HFFc6 (cell line): ENCODE measurements around the gene RFX5. TPM values are rescaled to one million over a fixed set of nuclear protein-coding genes. Genes with fewer than 3 reads are reported as not detected.

Experiments
- DNase-seq: peaks from one replicate; pipeline ENCODE4 v3.0.0-alpha.2; 2018
- H3K27ac Mint-ChIP-seq: 2 replicates; pipeline ENCODE4 v1.8.0; 2020; ENCODE audit warnings: mild to moderate bottlenecking, mixed read lengths
- H3K27me3 Mint-ChIP-seq: 2 replicates; pipeline ENCODE4 v1.8.0; 2021; ENCODE audit warnings: mild to moderate bottlenecking, moderate library complexity, mixed read lengths; ENCODE audit not compliant: insufficient read depth
- H3K36me3 Mint-ChIP-seq: 2 replicates; pipeline ENCODE4 v1.8.0; 2021; ENCODE audit warnings: low read depth, mixed read lengths
- H3K4me1 Mint-ChIP-seq: 2 replicates; pipeline ENCODE4 v1.8.0; 2020; ENCODE audit warnings: low read depth, mixed read lengths
- H3K4me3 Mint-ChIP-seq: 2 replicates; pipeline ENCODE4 v1.8.0; 2020; ENCODE audit warnings: mild to moderate bottlenecking, moderate library complexity, mixed read lengths
- H3K9me3 Mint-ChIP-seq: 2 replicates; pipeline ENCODE4 v1.8.0; 2020; ENCODE audit warnings: mild to moderate bottlenecking, mixed read lengths
- total RNA-seq, 6 experiments: library from RNA; stranded (reverse); fragmentation: NEBNext Ultra II Directional; extraction: Animal tissue kit (Norgen Biotek cat#: 25700); gene quantifications; 2 replicates in 1 of 6; 3 replicates in 5 of 6; pipeline ENCODE4 v1.2.3, GENCODE V29; 2021
- TF ChIP-seq, protein P1 (sequence below): fragments of 200-600 bp; sonication (generic); IDR thresholded peaks from 2 replicates; pipeline ENCODE4 v1.5.0; 2021; ENCODE audit warnings: antibody characterized with exemption, mild to moderate bottlenecking

Gene RFX5
- total RNA-seq, 6 experiments from 2014 or later, result 32.1 to 39.0 (median 35.7) TPM

DNA sequence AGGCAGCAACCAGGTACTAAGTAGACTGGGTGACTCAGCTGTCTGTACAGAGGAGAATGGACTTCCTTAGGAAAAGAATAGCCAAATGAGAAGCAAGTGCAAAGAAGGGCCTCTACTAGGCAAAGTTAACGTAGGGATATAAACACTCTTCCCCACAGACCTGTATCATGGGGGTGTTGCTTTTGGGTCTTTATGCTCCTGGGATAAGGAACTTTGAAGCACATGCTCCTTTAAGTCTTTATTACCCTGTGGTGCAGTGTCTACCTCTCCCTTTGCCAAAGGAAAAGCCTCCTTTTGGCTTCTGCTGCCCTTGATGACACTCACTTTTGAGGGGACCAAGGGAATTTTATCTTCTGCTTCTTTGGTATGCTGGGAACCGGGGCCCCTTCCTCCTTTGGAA, 5.0 kb downstream of the RFX5 start:
- Mint-ChIP-seq H3K4me1 (peaks cover 21% of the 10 kb centered on the region), H3K27me3 (no peaks in the 10 kb centered on the region; the same call in 1 of the 2 replicates), H3K27ac (no peak overlapping the region), H3K36me3 (peaks cover 8% of the 10 kb centered on the region), H3K9me3 (no peaks in the 10 kb centered on the region), H3K4me3 (no peak overlapping the region)
- TF ChIP-seq, protein P1, sequence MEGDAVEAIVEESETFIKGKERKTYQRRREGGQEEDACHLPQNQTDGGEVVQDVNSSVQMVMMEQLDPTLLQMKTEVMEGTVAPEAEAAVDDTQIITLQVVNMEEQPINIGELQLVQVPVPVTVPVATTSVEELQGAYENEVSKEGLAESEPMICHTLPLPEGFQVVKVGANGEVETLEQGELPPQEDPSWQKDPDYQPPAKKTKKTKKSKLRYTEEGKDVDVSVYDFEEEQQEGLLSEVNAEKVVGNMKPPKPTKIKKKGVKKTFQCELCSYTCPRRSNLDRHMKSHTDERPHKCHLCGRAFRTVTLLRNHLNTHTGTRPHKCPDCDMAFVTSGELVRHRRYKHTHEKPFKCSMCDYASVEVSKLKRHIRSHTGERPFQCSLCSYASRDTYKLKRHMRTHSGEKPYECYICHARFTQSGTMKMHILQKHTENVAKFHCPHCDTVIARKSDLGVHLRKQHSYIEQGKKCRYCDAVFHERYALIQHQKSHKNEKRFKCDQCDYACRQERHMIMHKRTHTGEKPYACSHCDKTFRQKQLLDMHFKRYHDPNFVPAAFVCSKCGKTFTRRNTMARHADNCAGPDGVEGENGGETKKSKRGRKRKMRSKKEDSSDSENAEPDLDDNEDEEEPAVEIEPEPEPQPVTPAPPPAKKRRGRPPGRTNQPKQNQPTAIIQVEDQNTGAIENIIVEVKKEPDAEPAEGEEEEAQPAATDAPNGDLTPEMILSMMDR, result no peak
- no peak for DNase-seq

GRCh38 chr1:151340870-151341754, 5.9 kb downstream of the RFX5 start:
- no peaks in the 10 kb centered on the region; the same call in 1 of the 2 replicates for H3K27me3 Mint-ChIP-seq
- no peaks in the 10 kb centered on the region for H3K9me3 Mint-ChIP-seq
- peaks cover 14% of the 10 kb centered on the region for H3K4me1 Mint-ChIP-seq
- peak overlapping the region; percentile 66 for H3K27ac Mint-ChIP-seq
- DNase-seq, result peak; percentile 79
- H3K36me3 Mint-ChIP-seq, result peaks cover 8% of the 10 kb centered on the region
- no peak overlapping the region for H3K4me3 Mint-ChIP-seq
- TF ChIP-seq, protein P1, result peak; percentile 88

- Mint-ChIP-seq H3K27ac (no peak overlapping the region), H3K4me1 (peaks cover 8% of the 10 kb centered on the region), H3K27me3 (no peaks in the 10 kb centered on the region; the same call in 1 of the 2 replicates), H3K9me3 (no peaks in the 10 kb centered on the region), H3K36me3 (no peaks in the 10 kb centered on the region), H3K4me3 (no peak overlapping the region)
- TF ChIP-seq, protein P1, result no peak
- no peak for DNase-seq
Measured at GRCh38 chr1:151336556-151336955, 10.5 kb downstream of the RFX5 start.

DNA sequence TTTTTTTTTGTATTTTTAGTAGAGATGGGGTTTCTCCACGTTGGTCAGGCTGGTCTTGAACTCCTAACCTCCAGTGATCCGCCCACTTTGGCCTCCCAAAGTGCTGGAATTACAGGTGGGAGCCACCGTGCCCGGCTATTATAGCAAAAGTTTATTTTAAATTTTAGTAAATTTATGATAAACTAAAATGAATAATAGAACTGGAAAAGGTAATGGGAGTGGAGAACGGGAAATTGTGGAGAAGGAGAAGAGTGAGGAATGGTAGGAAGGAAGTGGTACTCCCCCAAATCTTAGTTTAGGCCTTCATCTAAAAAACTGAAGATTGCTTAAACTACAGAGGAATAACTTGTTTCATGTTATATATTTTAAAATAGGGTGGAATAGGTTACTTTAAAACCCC, 12.2 kb downstream of the RFX5 start:
- Mint-ChIP-seq H3K36me3 (no peaks in the 10 kb centered on the region), H3K4me1 (no peaks in the 10 kb centered on the region), H3K9me3 (no peaks in the 10 kb centered on the region), H3K27me3 (no peaks in the 10 kb centered on the region; the same call in 1 of the 2 replicates), H3K4me3 (no peak overlapping the region), H3K27ac (no peak overlapping the region)
- DNase-seq, result no peak
- TF ChIP-seq, protein P1, result no peak

- H3K9me3 Mint-ChIP-seq, result no peaks in the 10 kb centered on the region
- peak overlapping the region; percentile 96 for H3K4me3 Mint-ChIP-seq
- H3K27ac Mint-ChIP-seq, result peak overlapping the region; percentile 97
- TF ChIP-seq, protein P1, result no peak
- DNase-seq, result no peak
- no peaks in the 10 kb centered on the region; the same call in 1 of the 2 replicates for H3K27me3 Mint-ChIP-seq
- peaks cover 31% of the 10 kb centered on the region for H3K4me1 Mint-ChIP-seq
- peaks cover 5% of the 10 kb centered on the region; the same call in 1 of the 2 replicates for H3K36me3 Mint-ChIP-seq
Measured at GRCh38 chr1:151327903-151328674, 19.0 kb downstream of the RFX5 start.
